Measurements from ENCODE around the gene RAPGEF5. TPM values are rescaled to one million over a fixed set of nuclear protein-coding genes. Genes with fewer than 3 reads are reported as not detected.

Gene RAPGEF5
- total RNA-seq, 5 donors from 2014 or later (not counting 1 experiment from before 2014, with no cell fraction given): 0.12 to 2.4 (median 0.61) TPM

GRCh38 chr7:22252016-22252415, 104.9 kb downstream of the RAPGEF5 start:
- DNase-seq (no peak), ATAC-seq (replicated peaks in 1 of 4) (no peak)
- Histone ChIP-seq H3K27me3 (replicated peaks in 1 of 2; ENCODE audit: control insufficient read depth in 2 of 2, extremely low read depth in 1 of 2, insufficient read depth in 2 of 2, low read length in 1 of 2) (no peaks in the 10 kb centered on the region), H3K36me3 (ENCODE audit: control insufficient read depth in 2 of 2, extremely low read depth in 1 of 2, insufficient read depth in 1 of 2, low read length in 1 of 2) (no peaks in the 10 kb centered on the region), H3K4me3 (ENCODE audit: control insufficient read depth in 1 of 2, extremely low read depth in 1 of 2, low read length in 1 of 2) (no peak overlapping the region), H3K9me3 (no peaks in the 10 kb centered on the region), H3K27ac (ENCODE audit: low read length) (no peak overlapping the region), H3K4me1 (ENCODE audit: control insufficient read depth in 1 of 2, extremely low read depth in 1 of 2, insufficient read depth in 2 of 2, low read length in 2 of 2) (no peaks in the 10 kb centered on the region)
- Mint-ChIP-seq H3K27ac (no peak overlapping the region), H3K9me3 (no peaks in the 10 kb centered on the region), H3K4me3 (no peak overlapping the region), H3K36me3 (no peaks in the 10 kb centered on the region), H3K27me3 (peaks cover 3 to 5% of the 10 kb centered on the region in 2 donors), H3K4me1 (no peaks in the 10 kb centered on the region)
- WGBS (ENCODE audit: insufficient coverage): 80% methylated on average over 1 of the region's 2 CpGs
- POLR2A ChIA-PET: no interaction called here
- CTCF ChIA-PET: no interaction called here

DNA sequence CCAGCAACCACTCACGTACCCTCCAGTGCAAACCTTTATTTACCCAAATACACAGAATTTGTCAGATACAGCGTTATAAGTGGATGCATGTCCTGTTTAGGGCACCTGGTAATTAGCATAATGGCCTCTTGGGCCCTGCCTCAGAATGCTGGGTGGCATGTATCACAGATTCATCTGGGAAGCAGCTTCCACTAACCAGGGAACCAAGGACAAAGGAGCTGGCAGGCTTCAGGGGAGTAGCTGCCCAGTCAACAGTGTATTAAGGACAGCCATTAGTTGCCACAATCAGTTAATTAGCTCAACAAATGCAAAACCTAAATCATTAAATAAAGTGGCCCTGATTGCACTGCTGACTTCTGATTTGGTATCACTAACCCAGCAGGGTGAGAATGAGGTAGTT, 105.7 kb downstream of the RAPGEF5 start:
- Mint-ChIP-seq H3K9me3 (peaks cover 0 to 4% (median 0%) of the 10 kb centered on the region in 3 donors), H3K4me3 (no peak overlapping the region), H3K4me1 (no peaks in the 10 kb centered on the region), H3K36me3 (no peaks in the 10 kb centered on the region), H3K27ac (no peak overlapping the region), H3K27me3 (peaks cover 3 to 5% of the 10 kb centered on the region in 2 donors)
- Histone ChIP-seq H3K27ac (ENCODE audit: low read length) (no peak overlapping the region), H3K9me3 (no peaks in the 10 kb centered on the region), H3K4me3 (ENCODE audit: control insufficient read depth in 1 of 2, extremely low read depth in 1 of 2, low read length in 1 of 2) (no peak overlapping the region), H3K4me1 (ENCODE audit: control insufficient read depth in 1 of 2, extremely low read depth in 1 of 2, insufficient read depth in 2 of 2, low read length in 2 of 2) (no peaks in the 10 kb centered on the region), H3K36me3 (ENCODE audit: control insufficient read depth in 2 of 2, extremely low read depth in 1 of 2, insufficient read depth in 1 of 2, low read length in 1 of 2) (no peaks in the 10 kb centered on the region), H3K27me3 (replicated peaks in 1 of 2; ENCODE audit: control insufficient read depth in 2 of 2, extremely low read depth in 1 of 2, insufficient read depth in 2 of 2, low read length in 1 of 2) (no peaks in the 10 kb centered on the region)
- ATAC-seq (replicated peaks in 1 of 4) (no peak), DNase-seq (no peak)
- CTCF ChIA-PET: no interaction called here
- WGBS (ENCODE audit: insufficient coverage): no CpG with 5 or more reads among the region's 2 CpGs
- POLR2A ChIA-PET: no interaction called here

- Histone ChIP-seq H3K4me1 (ENCODE audit: control insufficient read depth in 1 of 2, extremely low read depth in 1 of 2, insufficient read depth in 2 of 2, low read length in 2 of 2) (no peaks in the 10 kb centered on the region), H3K27me3 (replicated peaks in 1 of 2; ENCODE audit: control insufficient read depth in 2 of 2, extremely low read depth in 1 of 2, insufficient read depth in 2 of 2, low read length in 1 of 2) (no peaks in the 10 kb centered on the region), H3K9me3 (no peaks in the 10 kb centered on the region), H3K36me3 (ENCODE audit: control insufficient read depth in 2 of 2, extremely low read depth in 1 of 2, insufficient read depth in 1 of 2, low read length in 1 of 2) (no peaks in the 10 kb centered on the region), H3K4me3 (ENCODE audit: control insufficient read depth in 1 of 2, extremely low read depth in 1 of 2, low read length in 1 of 2) (no peak overlapping the region), H3K27ac (ENCODE audit: low read length) (no peak overlapping the region)
- no peaks in the 10 kb centered on the region for H3K36me3 Mint-ChIP-seq
- no peak overlapping the region for H3K4me3 Mint-ChIP-seq
- H3K27me3 Mint-ChIP-seq: peaks cover 3 to 5% of the 10 kb centered on the region in 2 donors
- ATAC-seq (replicated peaks in 1 of 4) (no peak), DNase-seq (no peak)
- no peaks in the 10 kb centered on the region for H3K4me1 Mint-ChIP-seq
- H3K27ac Mint-ChIP-seq: no peak overlapping the region
- no CpG with 5 or more reads among the region's 4 CpGs for WGBS (ENCODE audit: insufficient coverage)
- peaks cover 0 to 9% (median 4%) of the 10 kb centered on the region in 3 donors for H3K9me3 Mint-ChIP-seq
- ChIA-PET CTCF (no interaction called here), POLR2A (interaction anchor here in 1 of 2 donors (0.6 kb wide), 1 partner anchor 63 kb away, joined by 3 read pairs; no protein-coding TSS in a partner anchor)
These were observed 106.6 kb downstream of the RAPGEF5 start for GRCh38 chr7:22250390-22250789.

DNA sequence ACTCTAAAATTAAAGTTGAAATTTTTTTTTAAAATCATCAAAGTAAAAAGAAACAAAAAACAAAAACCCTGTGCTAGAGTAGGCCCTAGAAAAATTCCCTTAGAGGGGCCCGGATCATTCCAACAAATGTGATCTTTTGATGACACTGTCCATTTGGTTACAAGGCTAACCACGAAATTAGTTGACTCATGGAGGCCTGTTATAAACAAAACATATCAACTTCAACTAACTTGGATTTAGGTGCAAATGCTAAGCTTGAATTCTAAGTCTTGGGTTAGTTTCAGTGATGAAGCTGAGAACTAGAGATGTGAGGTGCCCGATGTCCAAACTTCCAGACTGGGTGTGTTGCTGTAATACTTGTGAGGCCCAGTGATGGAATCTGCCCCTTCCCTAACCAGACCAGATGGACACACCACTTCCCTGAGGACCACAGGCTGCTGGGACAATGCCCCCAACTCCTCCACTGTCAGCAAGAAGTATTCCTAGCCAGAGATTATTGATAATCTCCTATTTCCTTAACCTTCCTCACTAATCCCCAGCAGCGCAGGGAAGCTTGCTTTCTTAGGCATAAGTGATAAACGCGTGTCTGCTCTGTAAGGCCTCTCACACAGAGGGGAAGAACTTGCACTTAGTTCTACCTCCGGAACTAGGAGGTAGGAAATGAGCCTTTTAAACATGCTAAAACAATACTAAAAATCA, 108.7 kb downstream of the RAPGEF5 start:
- WGBS (ENCODE audit: insufficient coverage): 89% methylated on average over 1 of the region's 7 CpGs
- H3K4me1 Mint-ChIP-seq: no peaks in the 10 kb centered on the region
- no peak overlapping the region for H3K27ac Mint-ChIP-seq
- Histone ChIP-seq H3K9me3 (no peaks in the 10 kb centered on the region), H3K27ac (ENCODE audit: low read length) (no peak overlapping the region), H3K4me1 (ENCODE audit: control insufficient read depth in 1 of 2, extremely low read depth in 1 of 2, insufficient read depth in 2 of 2, low read length in 2 of 2) (no peaks in the 10 kb centered on the region), H3K36me3 (ENCODE audit: control insufficient read depth in 2 of 2, extremely low read depth in 1 of 2, insufficient read depth in 1 of 2, low read length in 1 of 2) (no peaks in the 10 kb centered on the region), H3K27me3 (replicated peaks in 1 of 2; ENCODE audit: control insufficient read depth in 2 of 2, extremely low read depth in 1 of 2, insufficient read depth in 2 of 2, low read length in 1 of 2) (no peaks in the 10 kb centered on the region), H3K4me3 (ENCODE audit: control insufficient read depth in 1 of 2, extremely low read depth in 1 of 2, low read length in 1 of 2) (no peak overlapping the region)
- H3K27me3 Mint-ChIP-seq: peaks cover 3 to 5% of the 10 kb centered on the region in 2 donors
- ATAC-seq (replicated peaks in 1 of 4) (no peak), DNase-seq (no peak)
- ChIA-PET CTCF (no interaction called here), POLR2A (interaction anchor here in 1 of 2 donors (0.7 kb wide), 1 partner anchor 268 kb away, joined by 3 read pairs; no protein-coding TSS in a partner anchor)
- H3K4me3 Mint-ChIP-seq: no peak overlapping the region
- no peaks in the 10 kb centered on the region for H3K36me3 Mint-ChIP-seq
- H3K9me3 Mint-ChIP-seq: peaks cover 0 to 9% (median 4%) of the 10 kb centered on the region in 3 donors

DNA sequence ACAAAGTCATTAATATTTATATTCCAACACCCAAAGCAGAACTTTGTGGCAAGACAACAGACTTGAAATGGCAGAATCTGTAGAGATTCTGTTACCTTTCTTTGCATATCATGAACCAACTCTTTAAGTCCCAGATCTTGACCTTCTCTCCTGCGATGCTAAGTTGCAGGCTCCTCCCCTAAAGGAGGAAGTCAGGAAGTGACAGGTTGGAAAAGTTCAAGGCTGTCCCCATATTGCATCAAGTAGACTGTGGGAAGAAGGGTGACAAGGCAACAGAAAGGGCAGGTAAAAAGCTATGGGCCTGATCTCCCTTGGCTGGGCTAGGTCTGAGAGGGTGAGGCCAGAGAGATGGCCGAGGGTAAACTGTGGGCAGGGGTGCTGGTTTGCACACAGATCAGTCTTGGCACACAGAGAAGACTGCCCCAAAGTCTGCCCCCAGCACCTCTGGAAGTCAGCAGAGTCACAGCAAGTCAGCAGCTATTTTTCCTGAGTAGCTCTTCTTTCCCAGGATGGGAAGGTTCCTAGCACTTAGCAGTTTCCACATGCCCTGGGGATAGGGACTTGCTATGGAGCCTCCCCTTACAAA, 115.1 kb downstream of the RAPGEF5 start:
- H3K9me3 Mint-ChIP-seq: peaks cover 0 to 9% (median 4%) of the 10 kb centered on the region in 3 donors
- POLR2A ChIA-PET: no interaction called here
- H3K27ac Mint-ChIP-seq: no peak overlapping the region
- CTCF ChIA-PET: no interaction called here
- H3K4me1 ChIP-seq (ENCODE audit: control insufficient read depth in 1 of 2, extremely low read depth in 1 of 2, insufficient read depth in 2 of 2, low read length in 2 of 2): no peaks in the 10 kb centered on the region
- H3K36me3 Mint-ChIP-seq: no peaks in the 10 kb centered on the region
- no peaks in the 10 kb centered on the region for H3K4me1 Mint-ChIP-seq
- H3K9me3 ChIP-seq: no peaks in the 10 kb centered on the region
- ATAC-seq (replicated peaks in 1 of 4): no peak
- peaks cover 0 to 2% of the 10 kb centered on the region in 2 donors for H3K27me3 Mint-ChIP-seq
- no peak overlapping the region for H3K27ac ChIP-seq (ENCODE audit: low read length)
- no peaks in the 10 kb centered on the region for H3K36me3 ChIP-seq (ENCODE audit: control insufficient read depth in 2 of 2, extremely low read depth in 1 of 2, insufficient read depth in 1 of 2, low read length in 1 of 2)
- no peak overlapping the region for H3K4me3 Mint-ChIP-seq
- no peak for DNase-seq
- peaks cover 0 to 3% of the 10 kb centered on the region in 2 experiments for H3K27me3 ChIP-seq (replicated peaks in 1 of 2; ENCODE audit: control insufficient read depth in 2 of 2, extremely low read depth in 1 of 2, insufficient read depth in 2 of 2, low read length in 1 of 2)
- no peak overlapping the region for H3K4me3 ChIP-seq (ENCODE audit: control insufficient read depth in 1 of 2, extremely low read depth in 1 of 2, low read length in 1 of 2)
- WGBS (ENCODE audit: insufficient coverage): 83% methylated on average over 1 of the region's 2 CpGs

- peaks cover 0 to 3% of the 10 kb centered on the region in 2 donors for H3K27me3 Mint-ChIP-seq
- no peaks in the 10 kb centered on the region for H3K36me3 Mint-ChIP-seq
- no peaks in the 10 kb centered on the region for H3K4me1 ChIP-seq (ENCODE audit: control insufficient read depth in 1 of 2, extremely low read depth in 1 of 2, insufficient read depth in 2 of 2, low read length in 2 of 2)
- ATAC-seq (replicated peaks in 1 of 4) (no peak), DNase-seq (no peak)
- CTCF ChIA-PET: no interaction called here
- POLR2A ChIA-PET: no interaction called here
- H3K9me3 Mint-ChIP-seq: peaks cover 0 to 4% (median 4%) of the 10 kb centered on the region in 3 donors
- no peak overlapping the region for H3K27ac Mint-ChIP-seq
- no peak overlapping the region for H3K4me3 ChIP-seq (ENCODE audit: control insufficient read depth in 1 of 2, extremely low read depth in 1 of 2, low read length in 1 of 2)
- no peaks in the 10 kb centered on the region for H3K4me1 Mint-ChIP-seq
- H3K27me3 ChIP-seq (replicated peaks in 1 of 2; ENCODE audit: control insufficient read depth in 2 of 2, extremely low read depth in 1 of 2, insufficient read depth in 2 of 2, low read length in 1 of 2): peaks cover 0 to 3% of the 10 kb centered on the region in 2 experiments
- no peaks in the 10 kb centered on the region for H3K36me3 ChIP-seq (ENCODE audit: control insufficient read depth in 2 of 2, extremely low read depth in 1 of 2, insufficient read depth in 1 of 2, low read length in 1 of 2)
- no peak overlapping the region for H3K4me3 Mint-ChIP-seq
- H3K27ac ChIP-seq (ENCODE audit: low read length): no peak overlapping the region
- H3K9me3 ChIP-seq: no peaks in the 10 kb centered on the region
These were observed 115.9 kb downstream of the RAPGEF5 start for GRCh38 chr7:22240904-22241571.
